Neural progenitor cell (in vitro differentiated cells): Measurements from ENCODE around the gene SNX15.
"Not testable (repeated sequence)": the region's sequence is repeated elsewhere in the genome, so short reads cannot be mapped to it uniquely, and the experiment has no call there.

ENCODE experiments used
- CTCF ChIP-seq: fragments of 200-600 bp; sonication (generic); IDR thresholded peaks from 2 replicates; pipeline ENCODE4 v1.5.1; 2017; ENCODE audit warnings: antibody characterized with exemption, mild to moderate bottlenecking
- EZH2 ChIP-seq: fragments of 200-600 bp; sonication (generic); IDR thresholded peaks from 2 replicates; pipeline ENCODE4 v1.6.1; 2017; ENCODE audit warnings: antibody characterized with exemption, mild to moderate bottlenecking, moderate library complexity
- EZH2phosphoT487 ChIP-seq: fragments of 200-600 bp; sonication (generic); IDR thresholded peaks from 2 replicates; pipeline ENCODE4 v1.6.1; 2017; ENCODE audit warnings: antibody characterized with exemption

GRCh38 chr11:64983339-64983738, 43.9 kb upstream of the SNX15 start:
- not testable (repeated sequence) for TF ChIP-seq CTCF, EZH2phosphoT487, EZH2
